HepG2 (cell line): ENCODE measurements around the gene BPIFA1. TPM values are rescaled to one million over a fixed set of nuclear protein-coding genes. Genes with fewer than 3 reads are reported as not detected.
A peak's percentile ranks its signal among the peaks of the same experiment; 100 is the strongest.

Source experiments
- ADNP ChIP-seq: sonication (generic); formaldehyde crosslinking; IDR thresholded peaks from 2 replicates; pipeline ENCODE4 v1.4.0; 2020; ENCODE audit warnings: missing genetic modification reagents
- CENPT ChIP-seq: sonication (generic); formaldehyde crosslinking; IDR thresholded peaks from 2 replicates; pipeline ENCODE4 v1.8.0; 2022; ENCODE audit warnings: low read depth, mild to moderate bottlenecking, moderate library complexity, missing genetic modification reagents
- HMGA1 ChIP-seq: sonication (generic); formaldehyde crosslinking; conservative IDR thresholded peaks from 2 replicates; pipeline ENCODE4 v1.4.0; 2020; ENCODE audit warnings: missing genetic modification reagents
- HNRNPL ChIP-seq: fragments of 200-400 bp; formaldehyde crosslinking; IDR thresholded peaks from 2 replicates; pipeline ENCODE4 v1.6.1; 2017; ENCODE audit warnings: mild to moderate bottlenecking, low read depth, low read length
- MTF1 ChIP-seq: sonication (generic); formaldehyde crosslinking; IDR thresholded peaks from 2 replicates; pipeline ENCODE4 v1.5.0; 2020; ENCODE audit warnings: missing genetic modification reagents
- NFKBIZ ChIP-seq: IDR thresholded peaks from 2 replicates; pipeline ENCODE4 v1.6.1; 2018; ENCODE audit warnings: missing genetic modification reagents, missing compliant biosample characterization
- PCBP1 ChIP-seq: fragments of 200-400 bp; formaldehyde crosslinking; IDR thresholded peaks from 2 replicates; pipeline ENCODE4 v1.6.1; 2017; ENCODE audit warnings: mild to moderate bottlenecking, low read depth, low read length, borderline replicate concordance
- POGZ ChIP-seq: sonication (generic); formaldehyde crosslinking; IDR thresholded peaks from 2 replicates; pipeline ENCODE4 v1.4.0; 2020; ENCODE audit warnings: mild to moderate bottlenecking, missing genetic modification reagents
- RORA ChIP-seq: sonication (generic); formaldehyde crosslinking; IDR thresholded peaks from 2 replicates; pipeline ENCODE4 v1.5.0; 2020; ENCODE audit warnings: mild to moderate bottlenecking, missing genetic modification reagents, moderate library complexity
- XBP1 ChIP-seq: sonication (generic); formaldehyde crosslinking; IDR thresholded peaks from 2 replicates; pipeline ENCODE4 v1.5.0; 2020; ENCODE audit warnings: missing genetic modification reagents
- YY1 ChIP-seq: IDR thresholded peaks from 2 replicates; pipeline ENCODE4 v1.6.1; 2011; ENCODE audit warnings: low read length, low read depth, moderate library complexity, mild to moderate bottlenecking; ENCODE audit not compliant: insufficient read depth, insufficient replicate concordance
- ZFP62 ChIP-seq: sonication (generic); formaldehyde crosslinking; IDR thresholded peaks from 2 replicates; pipeline ENCODE4 v1.4.0; 2020; ENCODE audit warnings: missing genetic modification reagents
- ZKSCAN1 ChIP-seq: fragments of 150-350 bp; IDR thresholded peaks from 2 replicates; pipeline ENCODE4 v1.6.1; 2014; ENCODE audit warnings: low read length
- ZNF496 ChIP-seq: sonication (generic); formaldehyde crosslinking; IDR thresholded peaks from 2 replicates; pipeline ENCODE4 v1.8.1; 2023; ENCODE audit warnings: mild to moderate bottlenecking, moderate library complexity, missing genetic modification reagents; ENCODE audit not compliant: insufficient replicate concordance
- ZNF841 ChIP-seq: sonication (generic); formaldehyde crosslinking; IDR thresholded peaks from 2 replicates; pipeline ENCODE4 v1.8.1; 2023; ENCODE audit warnings: missing genetic modification reagents, borderline replicate concordance
- polyA plus RNA-seq, 8 experiments: library from polyadenylated mRNA; depleted of rRNA in 3 of 8; stranded (reverse) in 7 of 8; unstranded in 1 of 8; fragments of >200 nt; fragmentation: Illumina TruSeq in 4 of 8; extraction: Trizol in 4 of 8; gene quantifications; 2 replicates each; pipeline versions ENCODE4 v1.2.1 to v1.2.3, GENCODE V29; 2011 to 2016; ENCODE audit warnings: low read depth in 4 of 8, missing spikeins in 1 of 8, mixed read lengths in 1 of 8; ENCODE audit not compliant: insufficient read depth in 1 of 8
- total RNA-seq, 5 experiments: library from RNA; depleted of rRNA; stranded (reverse); fragments of >200 nt; fragmentation: Illumina TruSeq; extraction: Trizol; gene quantifications; 2 replicates each; pipeline ENCODE4 v1.2.3, GENCODE V29; 2016; ENCODE audit warnings: low read depth in 1 of 5
- TF ChIP-seq, protein P1 (sequence below): sonication (generic); formaldehyde crosslinking; IDR thresholded peaks from 2 replicates; pipeline ENCODE4 v1.5.0; 2020; ENCODE audit warnings: missing genetic modification reagents
- TF ChIP-seq, protein P2 (sequence below): sonication (generic); formaldehyde crosslinking; IDR thresholded peaks from 2 replicates; pipeline ENCODE4 v1.5.0; 2020; ENCODE audit warnings: mild to moderate bottlenecking, missing genetic modification reagents, moderate library complexity
- TF ChIP-seq, protein P3 (sequence below): sonication (generic); formaldehyde crosslinking; IDR thresholded peaks from 2 replicates; pipeline ENCODE4 v1.5.0; 2020; ENCODE audit warnings: missing genetic modification reagents
- TF ChIP-seq, protein P4 (sequence below): sonication (generic); formaldehyde crosslinking; conservative IDR thresholded peaks from 2 replicates; pipeline ENCODE4 v1.8.0; 2022; ENCODE audit warnings: mild to moderate bottlenecking, moderate library complexity, missing genetic modification reagents
- TF ChIP-seq, protein P5 (sequence below): sonication (generic); formaldehyde crosslinking; IDR thresholded peaks from 2 replicates; pipeline ENCODE4 v1.4.0; 2020; ENCODE audit warnings: missing genetic modification reagents, borderline replicate concordance
- TF ChIP-seq, protein P6 (sequence below): IDR thresholded peaks from 2 replicates; pipeline ENCODE4 v1.6.1; 2016; ENCODE audit warnings: low read depth

Gene BPIFA1
- total and polyA plus RNA-seq, 2 of the 13 experiments (the other 11 are each of a cell fraction or from before 2014, with no cell fraction given): not detected

DNA sequence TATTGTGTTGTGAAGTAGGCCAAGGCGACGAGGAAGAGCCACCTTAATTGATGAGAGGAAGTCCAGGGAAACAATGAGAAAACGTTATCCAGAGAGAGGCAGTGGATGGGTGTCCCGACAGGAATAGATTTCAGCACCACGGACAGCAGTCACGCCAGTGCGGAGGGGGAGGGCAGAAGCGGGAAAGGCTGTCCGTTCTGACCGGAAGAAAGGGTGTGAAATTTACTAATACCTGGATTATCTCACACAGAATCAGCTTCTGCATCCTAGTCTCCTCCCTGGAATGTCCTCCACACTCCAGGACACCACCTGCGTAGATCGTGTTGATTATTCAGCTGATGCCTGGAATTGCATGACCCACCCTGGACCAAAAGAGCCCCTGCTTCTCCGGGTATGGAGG, 26.0 kb upstream of the BPIFA1 start (continued):
- TF ChIP-seq, protein P1, sequence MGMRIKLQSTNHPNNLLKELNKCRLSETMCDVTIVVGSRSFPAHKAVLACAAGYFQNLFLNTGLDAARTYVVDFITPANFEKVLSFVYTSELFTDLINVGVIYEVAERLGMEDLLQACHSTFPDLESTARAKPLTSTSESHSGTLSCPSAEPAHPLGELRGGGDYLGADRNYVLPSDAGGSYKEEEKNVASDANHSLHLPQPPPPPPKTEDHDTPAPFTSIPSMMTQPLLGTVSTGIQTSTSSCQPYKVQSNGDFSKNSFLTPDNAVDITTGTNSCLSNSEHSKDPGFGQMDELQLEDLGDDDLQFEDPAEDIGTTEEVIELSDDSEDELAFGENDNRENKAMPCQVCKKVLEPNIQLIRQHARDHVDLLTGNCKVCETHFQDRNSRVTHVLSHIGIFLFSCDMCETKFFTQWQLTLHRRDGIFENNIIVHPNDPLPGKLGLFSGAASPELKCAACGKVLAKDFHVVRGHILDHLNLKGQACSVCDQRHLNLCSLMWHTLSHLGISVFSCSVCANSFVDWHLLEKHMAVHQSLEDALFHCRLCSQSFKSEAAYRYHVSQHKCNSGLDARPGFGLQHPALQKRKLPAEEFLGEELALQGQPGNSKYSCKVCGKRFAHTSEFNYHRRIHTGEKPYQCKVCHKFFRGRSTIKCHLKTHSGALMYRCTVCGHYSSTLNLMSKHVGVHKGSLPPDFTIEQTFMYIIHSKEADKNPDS (CRISPR knock-in tag): no peak; the same call in 1 of the 2 replicates
- peak; percentile 81; the same call in 1 of the 2 replicates for TF ChIP-seq CENPT
- TF ChIP-seq, protein P2, sequence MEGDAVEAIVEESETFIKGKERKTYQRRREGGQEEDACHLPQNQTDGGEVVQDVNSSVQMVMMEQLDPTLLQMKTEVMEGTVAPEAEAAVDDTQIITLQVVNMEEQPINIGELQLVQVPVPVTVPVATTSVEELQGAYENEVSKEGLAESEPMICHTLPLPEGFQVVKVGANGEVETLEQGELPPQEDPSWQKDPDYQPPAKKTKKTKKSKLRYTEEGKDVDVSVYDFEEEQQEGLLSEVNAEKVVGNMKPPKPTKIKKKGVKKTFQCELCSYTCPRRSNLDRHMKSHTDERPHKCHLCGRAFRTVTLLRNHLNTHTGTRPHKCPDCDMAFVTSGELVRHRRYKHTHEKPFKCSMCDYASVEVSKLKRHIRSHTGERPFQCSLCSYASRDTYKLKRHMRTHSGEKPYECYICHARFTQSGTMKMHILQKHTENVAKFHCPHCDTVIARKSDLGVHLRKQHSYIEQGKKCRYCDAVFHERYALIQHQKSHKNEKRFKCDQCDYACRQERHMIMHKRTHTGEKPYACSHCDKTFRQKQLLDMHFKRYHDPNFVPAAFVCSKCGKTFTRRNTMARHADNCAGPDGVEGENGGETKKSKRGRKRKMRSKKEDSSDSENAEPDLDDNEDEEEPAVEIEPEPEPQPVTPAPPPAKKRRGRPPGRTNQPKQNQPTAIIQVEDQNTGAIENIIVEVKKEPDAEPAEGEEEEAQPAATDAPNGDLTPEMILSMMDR: no peak; the same call in 1 of the 2 replicates
- TF ChIP-seq, protein P3, sequence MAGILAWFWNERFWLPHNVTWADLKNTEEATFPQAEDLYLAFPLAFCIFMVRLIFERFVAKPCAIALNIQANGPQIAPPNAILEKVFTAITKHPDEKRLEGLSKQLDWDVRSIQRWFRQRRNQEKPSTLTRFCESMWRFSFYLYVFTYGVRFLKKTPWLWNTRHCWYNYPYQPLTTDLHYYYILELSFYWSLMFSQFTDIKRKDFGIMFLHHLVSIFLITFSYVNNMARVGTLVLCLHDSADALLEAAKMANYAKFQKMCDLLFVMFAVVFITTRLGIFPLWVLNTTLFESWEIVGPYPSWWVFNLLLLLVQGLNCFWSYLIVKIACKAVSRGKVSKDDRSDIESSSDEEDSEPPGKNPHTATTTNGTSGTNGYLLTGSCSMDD (CRISPR knock-in tag): 0 out of 2 replicates have a peak, but pooled peaks have one; percentile 63
- no peak for TF ChIP-seq HMGA1 (CRISPR knock-in tag)
- TF ChIP-seq ZKSCAN1: no peak
- no peak for TF ChIP-seq ZFP62
- TF ChIP-seq NFKBIZ (CRISPR knock-in tag): peak; percentile 98
- no peak for TF ChIP-seq PCBP1
- TF ChIP-seq MTF1 (CRISPR knock-in tag): peak; percentile 60; the same call in 1 of the 2 replicates
- peak; percentile 94 for TF ChIP-seq XBP1
- TF ChIP-seq ZNF496 (CRISPR knock-in tag): peak; percentile 34
- no peak for TF ChIP-seq HNRNPL
- TF ChIP-seq ZNF841: peak; percentile 96
- no peak for TF ChIP-seq RORA (CRISPR knock-in tag)
- TF ChIP-seq, protein P4, sequence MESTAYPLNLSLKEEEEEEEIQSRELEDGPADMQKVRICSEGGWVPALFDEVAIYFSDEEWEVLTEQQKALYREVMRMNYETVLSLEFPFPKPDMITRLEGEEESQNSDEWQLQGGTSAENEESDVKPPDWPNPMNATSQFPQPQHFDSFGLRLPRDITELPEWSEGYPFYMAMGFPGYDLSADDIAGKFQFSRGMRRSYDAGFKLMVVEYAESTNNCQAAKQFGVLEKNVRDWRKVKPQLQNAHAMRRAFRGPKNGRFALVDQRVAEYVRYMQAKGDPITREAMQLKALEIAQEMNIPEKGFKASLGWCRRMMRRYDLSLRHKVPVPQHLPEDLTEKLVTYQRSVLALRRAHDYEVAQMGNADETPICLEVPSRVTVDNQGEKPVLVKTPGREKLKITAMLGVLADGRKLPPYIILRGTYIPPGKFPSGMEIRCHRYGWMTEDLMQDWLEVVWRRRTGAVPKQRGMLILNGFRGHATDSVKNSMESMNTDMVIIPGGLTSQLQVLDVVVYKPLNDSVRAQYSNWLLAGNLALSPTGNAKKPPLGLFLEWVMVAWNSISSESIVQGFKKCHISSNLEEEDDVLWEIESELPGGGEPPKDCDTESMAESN (CRISPR knock-in tag): peak; percentile 97
- TF ChIP-seq YY1: no peak
- TF ChIP-seq POGZ (CRISPR knock-in tag): no peak
- TF ChIP-seq, protein P5, sequence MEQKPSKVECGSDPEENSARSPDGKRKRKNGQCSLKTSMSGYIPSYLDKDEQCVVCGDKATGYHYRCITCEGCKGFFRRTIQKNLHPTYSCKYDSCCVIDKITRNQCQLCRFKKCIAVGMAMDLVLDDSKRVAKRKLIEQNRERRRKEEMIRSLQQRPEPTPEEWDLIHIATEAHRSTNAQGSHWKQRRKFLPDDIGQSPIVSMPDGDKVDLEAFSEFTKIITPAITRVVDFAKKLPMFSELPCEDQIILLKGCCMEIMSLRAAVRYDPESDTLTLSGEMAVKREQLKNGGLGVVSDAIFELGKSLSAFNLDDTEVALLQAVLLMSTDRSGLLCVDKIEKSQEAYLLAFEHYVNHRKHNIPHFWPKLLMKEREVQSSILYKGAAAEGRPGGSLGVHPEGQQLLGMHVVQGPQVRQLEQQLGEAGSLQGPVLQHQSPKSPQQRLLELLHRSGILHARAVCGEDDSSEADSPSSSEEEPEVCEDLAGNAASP: peak; percentile 95
- TF ChIP-seq ADNP: no peak
- TF ChIP-seq, protein P6, sequence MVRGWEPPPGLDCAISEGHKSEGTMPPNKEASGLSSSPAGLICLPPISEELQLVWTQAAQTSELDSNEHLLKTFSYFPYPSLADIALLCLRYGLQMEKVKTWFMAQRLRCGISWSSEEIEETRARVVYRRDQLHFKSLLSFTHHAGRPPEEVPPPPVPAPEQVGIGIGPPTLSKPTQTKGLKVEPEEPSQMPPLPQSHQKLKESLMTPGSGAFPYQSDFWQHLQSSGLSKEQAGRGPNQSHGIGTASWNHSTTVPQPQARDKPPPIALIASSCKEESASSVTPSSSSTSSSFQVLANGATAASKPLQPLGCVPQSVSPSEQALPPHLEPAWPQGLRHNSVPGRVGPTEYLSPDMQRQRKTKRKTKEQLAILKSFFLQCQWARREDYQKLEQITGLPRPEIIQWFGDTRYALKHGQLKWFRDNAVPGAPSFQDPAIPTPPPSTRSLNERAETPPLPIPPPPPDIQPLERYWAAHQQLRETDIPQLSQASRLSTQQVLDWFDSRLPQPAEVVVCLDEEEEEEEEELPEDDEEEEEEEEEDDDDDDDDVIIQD: peak; percentile 87
